ENCODE data around the gene MEFV.
"Not testable (repeated sequence)": the region's sequence is repeated elsewhere in the genome, so short reads cannot be mapped to it uniquely, and the experiment has no call there.

MEFV gene

DNA sequence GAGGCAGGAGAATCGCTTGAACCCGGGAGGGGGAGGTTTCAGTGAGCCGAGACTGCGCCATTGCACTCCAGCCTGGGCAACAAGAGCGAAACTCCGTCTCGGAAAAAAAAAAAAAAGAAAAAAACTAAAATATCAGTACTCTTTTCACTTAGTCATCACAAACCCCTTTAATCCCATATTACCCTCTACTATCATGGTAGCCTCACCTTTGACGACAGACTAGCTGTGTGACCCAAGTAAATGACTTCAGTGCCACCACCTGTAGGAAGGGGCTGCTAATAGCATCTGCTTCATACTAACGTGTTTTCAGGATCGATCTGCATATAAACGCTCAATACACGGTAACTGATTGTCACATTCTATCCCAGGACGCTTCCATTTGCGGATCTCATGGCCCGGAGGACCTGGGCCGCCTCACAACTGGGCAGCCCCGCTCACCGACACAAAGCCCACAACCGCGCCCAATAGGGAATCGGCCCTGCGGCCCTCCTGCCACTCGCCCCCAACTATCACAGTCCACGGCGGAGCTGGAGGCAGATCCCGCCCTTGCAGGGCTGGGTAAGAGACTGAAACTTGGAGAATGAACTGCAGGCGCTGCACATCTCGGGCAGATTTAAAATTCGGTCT is 25.8 kb upstream of the MEFV start:
- TF ChIP-seq, protein P1, sequence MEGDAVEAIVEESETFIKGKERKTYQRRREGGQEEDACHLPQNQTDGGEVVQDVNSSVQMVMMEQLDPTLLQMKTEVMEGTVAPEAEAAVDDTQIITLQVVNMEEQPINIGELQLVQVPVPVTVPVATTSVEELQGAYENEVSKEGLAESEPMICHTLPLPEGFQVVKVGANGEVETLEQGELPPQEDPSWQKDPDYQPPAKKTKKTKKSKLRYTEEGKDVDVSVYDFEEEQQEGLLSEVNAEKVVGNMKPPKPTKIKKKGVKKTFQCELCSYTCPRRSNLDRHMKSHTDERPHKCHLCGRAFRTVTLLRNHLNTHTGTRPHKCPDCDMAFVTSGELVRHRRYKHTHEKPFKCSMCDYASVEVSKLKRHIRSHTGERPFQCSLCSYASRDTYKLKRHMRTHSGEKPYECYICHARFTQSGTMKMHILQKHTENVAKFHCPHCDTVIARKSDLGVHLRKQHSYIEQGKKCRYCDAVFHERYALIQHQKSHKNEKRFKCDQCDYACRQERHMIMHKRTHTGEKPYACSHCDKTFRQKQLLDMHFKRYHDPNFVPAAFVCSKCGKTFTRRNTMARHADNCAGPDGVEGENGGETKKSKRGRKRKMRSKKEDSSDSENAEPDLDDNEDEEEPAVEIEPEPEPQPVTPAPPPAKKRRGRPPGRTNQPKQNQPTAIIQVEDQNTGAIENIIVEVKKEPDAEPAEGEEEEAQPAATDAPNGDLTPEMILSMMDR (IDR thresholded peaks at IDR 0.05; ENCODE audit: low read depth, low read length, missing control alignments), result no peak
- in situ Hi-C loops (cut with HindIII; ENCODE audit: low sequenced_read_pairs), result no loop called here
- no peak for DNase-seq (ENCODE audit: low read depth)
- H3K4me3 ChIP-seq (ENCODE audit: low read depth, low read length), result peak overlapping the region; percentile 95

DNA sequence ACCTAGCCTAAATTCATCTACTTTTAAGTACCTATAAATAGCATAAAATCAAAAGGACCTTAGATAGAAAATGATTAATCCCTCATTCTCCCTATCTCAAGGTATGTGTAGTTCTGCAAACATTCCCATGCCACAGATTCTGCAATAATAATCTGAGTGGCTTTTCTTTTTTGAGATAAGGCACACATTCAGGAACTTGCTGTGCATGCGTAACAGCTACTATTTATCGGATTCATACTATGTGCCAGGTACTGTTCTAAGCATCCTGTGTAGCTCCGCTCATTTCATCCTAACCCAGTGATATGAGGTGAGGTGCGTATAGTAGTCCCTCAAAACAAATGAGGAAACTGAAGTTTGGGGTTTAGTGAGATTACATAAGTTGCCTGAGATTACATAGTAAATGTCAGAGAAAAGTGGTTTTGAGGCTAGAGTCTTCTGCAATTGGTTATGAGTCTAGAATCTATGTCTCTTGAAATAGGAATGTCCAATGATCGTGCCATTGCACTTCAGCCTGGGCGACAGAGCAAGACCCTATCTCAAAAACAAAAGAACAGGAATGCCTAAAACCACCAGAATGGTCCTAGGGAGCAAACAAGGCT is 24.9 kb upstream of the MEFV start:
- DNase-seq (ENCODE audit: low read depth), result no peak
- TF ChIP-seq, protein P1 (IDR thresholded peaks at IDR 0.05; ENCODE audit: low read depth, low read length, missing control alignments), result no peak
- in situ Hi-C loops (cut with HindIII; ENCODE audit: low sequenced_read_pairs), result no loop called here
- H3K4me3 ChIP-seq (ENCODE audit: low read depth, low read length), result no peak overlapping the region

DNA sequence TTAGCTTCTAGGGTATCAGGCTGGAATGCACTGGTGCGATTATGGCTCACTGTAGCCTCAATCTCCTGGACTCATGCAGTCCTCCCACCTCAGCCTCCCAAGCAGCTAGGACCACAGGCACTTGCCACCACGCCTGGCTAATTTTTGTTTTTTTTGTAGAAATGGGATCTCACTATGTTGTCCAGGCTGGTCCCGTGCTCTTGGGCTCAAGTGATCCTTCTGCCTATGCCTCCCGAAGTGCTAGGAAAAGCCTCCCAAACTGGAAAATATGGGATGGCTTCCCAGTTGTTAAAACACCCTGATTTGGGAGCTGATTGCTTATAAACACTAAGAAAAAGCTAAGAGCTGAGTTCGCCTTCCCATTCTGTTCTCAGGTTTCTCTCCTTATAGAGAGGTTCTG is 20.2 kb upstream of the MEFV start:
- TF ChIP-seq, protein P1 (IDR thresholded peaks at IDR 0.05; ENCODE audit: low read depth, low read length, missing control alignments), result no peak
- in situ Hi-C loops (cut with HindIII; ENCODE audit: low sequenced_read_pairs), result no loop called here
- DNase-seq (ENCODE audit: low read depth), result no peak
- no peak overlapping the region for H3K4me3 ChIP-seq (ENCODE audit: low read depth, low read length)

DNA sequence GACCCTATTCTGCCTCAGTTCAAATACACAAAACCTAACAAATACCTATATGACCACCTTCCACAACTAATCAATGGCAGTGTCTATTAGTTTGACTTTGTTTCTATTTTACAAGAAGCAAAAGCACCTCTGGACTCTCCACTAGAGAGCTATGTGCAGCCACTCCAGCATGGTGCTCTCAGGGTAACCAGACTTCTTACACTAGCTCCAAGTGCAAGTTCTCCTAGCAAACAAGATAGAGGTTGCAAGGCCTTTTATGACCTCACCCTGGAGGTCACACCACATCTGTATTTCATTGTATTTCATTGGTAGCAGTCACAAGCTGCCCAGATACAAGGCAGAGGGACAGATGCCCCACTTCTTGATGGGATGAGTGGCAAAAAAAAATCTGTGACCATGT is 18.5 kb upstream of the MEFV start:
- TF ChIP-seq, protein P1 (IDR thresholded peaks at IDR 0.05; ENCODE audit: low read depth, low read length, missing control alignments), result no peak
- DNase-seq (ENCODE audit: low read depth), result no peak
- no peak overlapping the region for H3K4me3 ChIP-seq (ENCODE audit: low read depth, low read length)
- in situ Hi-C loops (cut with HindIII; ENCODE audit: low sequenced_read_pairs), result no loop called here

DNA sequence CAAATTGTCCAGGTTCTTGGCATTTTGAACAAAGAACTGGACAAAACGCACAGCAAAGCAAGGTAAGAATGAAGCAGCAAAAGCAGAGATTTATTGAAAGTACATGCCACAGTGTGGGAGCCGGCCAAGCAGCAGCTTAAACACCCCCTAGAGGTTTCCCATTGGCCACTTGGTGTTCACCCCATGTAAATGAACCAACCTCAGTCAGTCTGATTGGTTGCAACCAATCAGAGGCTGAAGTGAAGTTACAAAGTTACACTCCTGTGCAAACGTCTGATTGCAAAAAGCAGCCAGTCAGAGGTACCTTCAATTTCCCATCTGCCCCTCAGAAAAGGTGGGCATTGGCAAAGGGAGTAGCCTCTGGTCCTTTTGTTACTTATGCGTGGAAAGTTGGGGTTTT is 18.1 kb upstream of the MEFV start:
- DNase-seq (ENCODE audit: low read depth), result no peak
- TF ChIP-seq, protein P1 (IDR thresholded peaks at IDR 0.05; ENCODE audit: low read depth, low read length, missing control alignments), result no peak
- in situ Hi-C loops (cut with HindIII; ENCODE audit: low sequenced_read_pairs), result no loop called here
- no peak overlapping the region for H3K4me3 ChIP-seq (ENCODE audit: low read depth, low read length)

DNA sequence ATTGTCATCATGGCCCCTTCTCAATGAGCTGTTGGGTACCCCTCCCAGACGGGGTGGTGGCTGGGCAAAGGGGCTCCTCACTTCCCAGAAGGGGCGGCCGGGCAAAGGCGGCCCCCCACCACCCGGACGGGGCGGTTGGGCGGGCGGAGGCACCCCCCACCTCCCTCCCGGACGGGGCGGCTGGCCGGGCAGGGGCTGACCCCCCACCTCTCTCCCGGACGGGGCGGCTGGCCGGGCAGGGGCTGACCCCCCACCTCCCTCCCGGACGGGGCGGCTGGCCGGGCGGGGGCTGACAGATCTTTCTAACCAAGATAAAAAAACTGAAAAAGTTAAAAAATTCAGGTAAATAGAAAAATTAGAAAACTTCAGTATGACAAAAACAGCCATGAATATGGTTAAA is 14.8 kb upstream of the MEFV start:
- in situ Hi-C loops (cut with HindIII; ENCODE audit: low sequenced_read_pairs); H3K4me3 ChIP-seq (ENCODE audit: low read depth, low read length); DNase-seq (ENCODE audit: low read depth): not testable (repeated sequence)

DNA sequence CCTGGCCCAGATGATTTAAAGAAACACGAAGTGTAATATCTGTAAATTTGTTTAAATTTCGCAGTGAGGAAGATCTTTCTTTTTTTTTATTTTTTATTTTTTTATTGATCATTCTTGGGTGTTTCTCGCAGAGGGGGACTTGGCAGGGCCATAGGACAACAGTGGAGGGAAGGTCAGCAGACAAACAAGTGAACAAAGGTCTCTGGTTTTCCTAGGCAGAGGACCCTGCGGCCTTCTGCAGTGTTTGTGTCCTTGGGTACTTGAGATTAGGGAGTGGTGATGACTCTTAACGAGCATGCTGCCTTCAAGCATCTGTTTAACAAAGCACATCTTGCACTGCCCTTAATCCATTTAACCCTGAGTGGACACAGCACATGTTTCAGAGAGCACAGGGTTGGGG is 14.3 kb upstream of the MEFV start:
- H3K4me3 ChIP-seq (ENCODE audit: low read depth, low read length); in situ Hi-C loops (cut with HindIII; ENCODE audit: low sequenced_read_pairs); DNase-seq (ENCODE audit: low read depth): not testable (repeated sequence)

Measured in astrocyte of the cerebellum (primary cell).